ENCODE data around the gene AP5Z1.

AP5Z1 gene

GRCh38 chr7:4815609-4816418 lies 40.4 kb downstream of the AP5Z1 start:
- Histone ChIP-seq H3K36me3 (ENCODE audit: low read depth) (no peaks in the 10 kb centered on the region), H3K4me3 (ENCODE audit: severe bottlenecking) (no peak overlapping the region), H3K27me3 (ENCODE audit: insufficient read depth, poor library complexity, severe bottlenecking) (no peaks in the 10 kb centered on the region), H3K9me3 (ENCODE audit: severe bottlenecking) (no peaks in the 10 kb centered on the region), H3K27ac (ENCODE audit: poor library complexity, severe bottlenecking) (no peak overlapping the region), H3K4me1 (ENCODE audit: insufficient read depth, poor library complexity, severe bottlenecking) (no peaks in the 10 kb centered on the region)
- ATAC-seq (ENCODE audit: low read depth) (no peak), DNase-seq (ENCODE audit: low spot score) (no peak)
- TF ChIP-seq CTCF (IDR thresholded peaks at IDR 0.05; ENCODE audit: poor library complexity, severe bottlenecking) = no peak

GRCh38 chr7:4816419-4817080 lies 41.1 kb downstream of the AP5Z1 start:
- DNase-seq (ENCODE audit: low spot score) (no peak), ATAC-seq (ENCODE audit: low read depth) (no peak)
- H3K9me3 ChIP-seq (ENCODE audit: severe bottlenecking) = no peaks in the 10 kb centered on the region
- TF ChIP-seq CTCF (IDR thresholded peaks at IDR 0.05; ENCODE audit: poor library complexity, severe bottlenecking) = no peak
- H3K27me3 ChIP-seq (ENCODE audit: insufficient read depth, poor library complexity, severe bottlenecking) = no peaks in the 10 kb centered on the region
- no peak overlapping the region for H3K4me3 ChIP-seq (ENCODE audit: severe bottlenecking)
- H3K27ac ChIP-seq (ENCODE audit: poor library complexity, severe bottlenecking) = no peak overlapping the region
- no peaks in the 10 kb centered on the region for H3K36me3 ChIP-seq (ENCODE audit: low read depth)
- H3K4me1 ChIP-seq (ENCODE audit: insufficient read depth, poor library complexity, severe bottlenecking) = no peaks in the 10 kb centered on the region

GRCh38 chr7:4817178-4817901 lies 41.9 kb downstream of the AP5Z1 start:
- Histone ChIP-seq H3K27ac (ENCODE audit: poor library complexity, severe bottlenecking) (no peak overlapping the region), H3K36me3 (ENCODE audit: low read depth) (no peaks in the 10 kb centered on the region), H3K27me3 (ENCODE audit: insufficient read depth, poor library complexity, severe bottlenecking) (no peaks in the 10 kb centered on the region), H3K9me3 (ENCODE audit: severe bottlenecking) (no peaks in the 10 kb centered on the region), H3K4me3 (ENCODE audit: severe bottlenecking) (no peak overlapping the region), H3K4me1 (ENCODE audit: insufficient read depth, poor library complexity, severe bottlenecking) (no peaks in the 10 kb centered on the region)
- TF ChIP-seq CTCF (IDR thresholded peaks at IDR 0.05; ENCODE audit: poor library complexity, severe bottlenecking) = no peak
- ATAC-seq (ENCODE audit: low read depth) = no peak
- no peak for DNase-seq (ENCODE audit: low spot score)

GRCh38 chr7:4818000-4818794 lies 42.8 kb downstream of the AP5Z1 start:
- H3K9me3 ChIP-seq (ENCODE audit: severe bottlenecking) = no peaks in the 10 kb centered on the region
- H3K27ac ChIP-seq (ENCODE audit: poor library complexity, severe bottlenecking) = no peak overlapping the region
- no peaks in the 10 kb centered on the region for H3K36me3 ChIP-seq (ENCODE audit: low read depth)
- DNase-seq (ENCODE audit: low spot score) (no peak), ATAC-seq (ENCODE audit: low read depth) (no peak)
- no peaks in the 10 kb centered on the region for H3K27me3 ChIP-seq (ENCODE audit: insufficient read depth, poor library complexity, severe bottlenecking)
- TF ChIP-seq CTCF (IDR thresholded peaks at IDR 0.05; ENCODE audit: poor library complexity, severe bottlenecking) = no peak
- H3K4me3 ChIP-seq (ENCODE audit: severe bottlenecking) = no peak overlapping the region
- no peaks in the 10 kb centered on the region for H3K4me1 ChIP-seq (ENCODE audit: insufficient read depth, poor library complexity, severe bottlenecking)

Measured in RWPE2 (cell line).